NCI-H2196 treated with DMSO at 0.1 percent for 48 hours (cell line): ENCODE measurements around the gene CYP26A1.

Source experiments
- DNase-seq: peaks from one replicate; lab custom pipeline; 2025; ENCODE audit not compliant: unreplicated experiment; lab: John Stamatoyannopoulos, UW

The CYP26A1 gene, protein sequence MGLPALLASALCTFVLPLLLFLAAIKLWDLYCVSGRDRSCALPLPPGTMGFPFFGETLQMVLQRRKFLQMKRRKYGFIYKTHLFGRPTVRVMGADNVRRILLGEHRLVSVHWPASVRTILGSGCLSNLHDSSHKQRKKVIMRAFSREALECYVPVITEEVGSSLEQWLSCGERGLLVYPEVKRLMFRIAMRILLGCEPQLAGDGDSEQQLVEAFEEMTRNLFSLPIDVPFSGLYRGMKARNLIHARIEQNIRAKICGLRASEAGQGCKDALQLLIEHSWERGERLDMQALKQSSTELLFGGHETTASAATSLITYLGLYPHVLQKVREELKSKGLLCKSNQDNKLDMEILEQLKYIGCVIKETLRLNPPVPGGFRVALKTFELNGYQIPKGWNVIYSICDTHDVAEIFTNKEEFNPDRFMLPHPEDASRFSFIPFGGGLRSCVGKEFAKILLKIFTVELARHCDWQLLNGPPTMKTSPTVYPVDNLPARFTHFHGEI

GRCh38 chr10:93073539-93074146 is at the start of gene CYP26A1:
Gene CYP26A1 (plus strand): TSS chr10:93073893. CDS start chr10:93073935, 42 bp downstream.
- no peak for DNase-seq

DNA sequence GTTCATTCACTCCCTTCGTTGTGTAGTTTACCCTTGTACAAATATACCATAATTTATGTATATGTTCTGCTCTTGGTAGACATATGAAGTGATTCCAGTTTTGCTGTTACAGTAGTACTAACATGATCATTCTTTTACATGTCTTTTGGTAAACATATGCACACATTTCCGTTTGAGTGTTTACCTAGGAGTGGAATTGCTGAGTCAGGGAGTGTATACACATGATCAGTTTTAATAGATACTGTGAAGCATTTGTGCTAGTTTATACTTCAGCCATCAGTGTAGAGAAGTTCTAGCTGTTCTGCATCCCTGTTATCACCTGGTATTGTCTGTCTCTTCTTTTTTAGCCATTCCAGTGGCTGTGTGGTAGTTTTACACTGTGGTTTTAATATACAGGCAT is 47.6 kb upstream of the CYP26A1 start:
- no peak for DNase-seq

DNA sequence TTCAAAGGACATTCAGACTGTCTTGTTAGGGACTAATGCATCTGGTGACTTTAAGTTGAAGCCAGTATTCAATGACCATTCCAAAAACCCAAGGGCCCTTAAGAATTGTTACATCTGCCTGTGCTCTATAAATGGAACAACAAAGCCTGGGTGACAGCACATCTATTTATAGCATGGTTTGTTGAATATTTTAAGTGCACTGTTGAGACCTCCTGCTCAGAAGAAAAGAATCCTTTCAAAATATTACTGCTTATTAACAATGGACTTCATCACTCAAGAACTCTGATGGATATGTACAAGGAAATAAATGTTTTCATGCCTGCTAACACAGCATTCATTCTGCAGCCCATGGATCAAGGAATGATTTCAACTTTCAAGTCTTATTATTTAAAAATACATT is 46.2 kb upstream of the CYP26A1 start:
- DNase-seq, result no peak

GRCh38 chr10:93028883-93029282 is 44.8 kb upstream of the CYP26A1 start:
- DNase-seq, result no peak

DNA sequence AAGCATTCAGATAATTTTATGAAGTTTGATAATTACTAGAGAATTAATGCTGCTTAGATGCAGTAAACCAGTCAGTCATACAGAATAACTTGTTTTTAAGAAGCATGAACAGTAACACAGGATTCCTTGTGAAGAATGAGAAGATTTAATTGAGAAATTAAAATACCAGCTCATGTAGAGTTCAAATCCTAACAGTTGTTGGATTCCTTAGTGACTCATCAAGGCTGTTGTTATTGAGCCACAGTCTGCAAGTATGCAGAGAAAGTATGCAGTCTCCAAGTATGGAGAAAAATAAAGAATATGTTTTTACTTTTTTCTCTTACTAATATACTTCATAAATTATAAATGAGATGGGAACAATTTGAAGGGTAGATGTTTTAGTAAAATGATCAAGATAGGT is 43.3 kb upstream of the CYP26A1 start:
- DNase-seq, result no peak

DNA sequence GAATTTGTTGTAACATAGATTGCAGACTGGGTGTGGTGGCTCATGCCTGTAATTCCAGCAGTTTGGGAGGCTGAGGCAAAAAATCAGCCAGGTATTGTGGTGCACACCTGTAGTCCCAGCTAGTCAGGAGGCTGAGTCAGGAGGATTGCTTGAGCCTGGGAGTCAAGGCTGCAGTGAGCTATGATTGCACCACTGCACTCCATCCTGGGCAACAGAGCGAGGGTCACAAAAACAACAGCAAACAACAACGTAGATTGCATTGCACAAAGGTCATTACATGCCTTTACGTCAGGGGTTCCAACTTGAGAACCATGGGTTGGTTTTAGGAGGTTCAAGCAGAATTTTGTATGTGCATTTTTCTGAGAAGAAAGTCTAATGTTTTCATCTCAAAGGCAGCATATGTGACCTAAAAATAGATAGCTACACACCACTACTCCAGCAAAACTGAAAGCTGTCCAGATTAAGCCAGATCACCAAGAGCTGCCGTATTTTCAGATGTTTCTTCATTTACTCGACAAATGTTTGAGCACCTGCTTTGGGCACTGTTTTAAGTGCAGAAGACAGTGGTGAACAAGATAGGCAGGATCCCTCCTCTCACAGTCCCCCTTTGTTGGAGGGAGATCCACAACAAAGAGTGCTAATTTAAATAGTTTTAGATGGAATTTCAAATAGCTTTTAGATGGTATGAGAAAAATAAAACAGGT is 41.4 kb upstream of the CYP26A1 start:
- no peak for DNase-seq

DNA sequence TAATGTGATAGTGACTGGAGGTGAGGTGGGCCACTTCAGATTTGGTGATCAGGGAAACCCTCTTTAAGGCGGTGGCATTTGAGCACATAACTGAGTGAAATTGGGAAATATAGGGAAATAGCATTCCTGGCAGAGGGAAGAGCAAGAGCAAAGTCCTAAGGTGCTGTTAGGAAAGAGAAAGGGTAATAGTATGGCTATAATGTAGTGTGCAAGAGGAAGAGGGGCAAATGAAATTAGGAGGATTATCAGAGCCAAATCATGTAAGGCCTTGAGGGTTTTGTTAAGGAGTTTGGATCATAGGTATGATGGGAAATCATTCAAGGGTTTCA is 40.9 kb upstream of the CYP26A1 start:
- DNase-seq, result no peak

- DNase-seq, result no peak
Measured at GRCh38 chr10:93034426-93034825, 39.3 kb upstream of the CYP26A1 start.

DNA sequence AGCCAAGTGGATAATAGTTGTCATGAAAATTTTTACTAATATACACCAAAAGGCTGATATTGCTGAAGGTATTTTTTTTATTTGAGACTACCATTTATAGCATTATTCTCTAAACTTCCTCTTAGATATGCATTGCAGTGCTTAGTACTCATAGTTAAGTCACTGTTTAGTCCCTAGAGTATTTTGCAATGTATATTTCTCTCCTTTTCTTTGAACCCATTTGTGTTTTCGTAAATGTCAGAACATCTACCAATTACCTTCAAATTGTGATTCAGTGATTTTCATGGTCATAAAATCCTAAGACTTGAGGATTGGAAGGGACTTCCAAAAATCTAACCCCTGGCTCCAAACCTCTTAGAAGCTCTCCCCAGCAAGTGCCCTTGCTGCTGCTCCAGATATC is 34.6 kb upstream of the CYP26A1 start:
- no peak for DNase-seq

DNA sequence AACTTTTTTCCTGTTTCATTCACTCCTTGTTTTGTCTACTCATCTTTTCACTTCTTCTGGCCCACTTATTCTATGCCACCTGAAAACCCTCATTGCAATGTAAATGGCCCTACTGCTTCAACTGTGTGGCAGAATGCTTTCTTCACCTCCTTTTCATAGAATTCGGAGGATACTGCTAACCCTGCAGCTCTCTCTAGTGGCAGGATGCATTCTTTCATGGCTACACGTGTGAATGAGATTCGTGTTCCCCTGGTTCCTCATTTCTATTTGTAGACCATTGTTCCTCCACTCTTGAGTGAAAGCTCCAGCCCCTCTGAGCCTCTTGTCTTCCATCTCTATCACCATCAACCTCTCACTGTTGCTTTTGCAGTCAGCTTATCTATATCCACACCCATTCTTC is 34.0 kb upstream of the CYP26A1 start:
- no peak for DNase-seq

DNA sequence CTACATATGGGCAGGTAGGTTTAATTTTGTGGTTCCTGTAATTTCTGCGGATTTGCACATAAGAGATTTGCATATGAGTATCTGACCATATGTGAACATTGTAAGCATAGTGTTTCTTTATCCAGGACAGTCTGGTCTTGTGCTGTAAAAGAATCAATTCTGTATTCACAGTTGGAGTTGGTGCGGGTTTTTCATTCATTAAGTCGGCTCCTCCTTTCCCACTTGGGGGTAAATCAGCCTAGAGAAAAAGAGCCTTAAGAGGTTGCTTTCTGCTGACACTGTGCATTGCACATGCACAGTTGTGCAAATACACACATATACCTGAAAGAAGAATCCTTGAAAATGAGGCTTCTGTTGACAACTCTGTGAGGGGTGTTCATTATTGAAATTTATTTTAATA is 19.2 kb upstream of the CYP26A1 start:
- DNase-seq, result no peak

DNA sequence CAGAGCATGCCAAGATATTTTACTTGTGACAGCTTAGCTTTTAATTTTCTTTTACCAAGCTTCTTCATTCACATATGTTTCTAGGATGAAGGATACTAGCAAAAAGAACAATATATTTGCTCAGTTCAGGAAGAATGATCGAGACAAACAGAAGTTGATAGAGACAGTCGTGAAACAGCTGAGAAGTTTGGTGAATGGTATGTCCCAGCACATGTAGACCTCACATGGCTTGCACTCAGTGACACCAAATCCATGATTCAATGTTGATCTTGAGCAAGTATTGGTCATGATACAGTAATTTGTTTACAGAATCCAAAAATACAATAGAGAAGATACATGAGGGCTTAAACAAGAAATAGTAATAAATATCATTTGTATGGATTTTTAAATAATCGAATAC is 15.6 kb upstream of the CYP26A1 start:
- DNase-seq, result no peak

DNA sequence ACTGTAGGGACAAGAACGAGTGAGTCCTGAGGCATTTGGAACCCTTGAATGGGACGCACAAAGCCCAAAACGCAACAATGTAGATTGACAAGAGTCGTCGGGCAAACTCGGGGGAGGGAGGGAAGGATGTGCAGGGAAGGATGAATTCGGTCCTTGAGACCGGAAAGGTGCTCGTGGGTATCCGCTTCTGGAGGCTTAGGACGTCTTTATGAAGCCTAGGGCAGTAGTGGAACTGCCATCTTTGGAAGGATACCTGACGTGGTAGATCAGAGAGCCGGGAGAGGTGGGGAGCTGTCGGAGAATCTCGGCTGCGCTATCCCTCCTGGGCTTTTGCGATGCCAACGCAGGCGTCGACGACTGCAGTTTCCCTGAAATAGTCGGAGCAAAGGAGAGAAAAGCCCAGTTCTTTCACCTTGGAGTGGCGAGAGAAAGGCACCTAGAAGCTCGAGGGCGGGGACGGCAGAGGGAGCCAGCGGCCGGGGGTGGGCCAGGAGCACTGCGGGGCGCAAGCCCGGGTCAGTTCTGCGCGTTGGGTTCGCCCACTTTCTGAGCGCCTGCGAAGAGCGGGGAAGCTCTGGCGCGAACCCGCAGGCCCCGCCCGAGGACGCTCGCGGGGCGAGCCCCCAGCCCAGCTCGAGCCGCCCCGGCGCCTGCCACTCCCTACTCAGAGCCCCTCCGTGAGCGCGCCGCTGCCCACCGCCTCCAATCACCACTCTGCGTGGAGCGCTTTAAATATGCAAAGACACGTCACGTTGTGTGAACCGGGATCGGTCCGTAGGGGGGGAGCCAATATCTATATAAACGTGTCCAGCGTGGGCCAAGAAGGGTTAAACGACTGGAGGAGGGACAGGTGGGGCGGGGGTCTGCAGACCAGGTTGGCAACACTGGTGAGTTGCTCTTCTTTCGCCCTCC is 13.5 kb upstream of the CYP26A1 start, which contains the start of gene CYP26C1:
Gene CYP26C1, plus strand, starts transcription at position 824 of the 912 bp plus-strand sequence. CDS start 466 bp downstream, outside the sequence.
- DNase-seq, result no peak

DNA sequence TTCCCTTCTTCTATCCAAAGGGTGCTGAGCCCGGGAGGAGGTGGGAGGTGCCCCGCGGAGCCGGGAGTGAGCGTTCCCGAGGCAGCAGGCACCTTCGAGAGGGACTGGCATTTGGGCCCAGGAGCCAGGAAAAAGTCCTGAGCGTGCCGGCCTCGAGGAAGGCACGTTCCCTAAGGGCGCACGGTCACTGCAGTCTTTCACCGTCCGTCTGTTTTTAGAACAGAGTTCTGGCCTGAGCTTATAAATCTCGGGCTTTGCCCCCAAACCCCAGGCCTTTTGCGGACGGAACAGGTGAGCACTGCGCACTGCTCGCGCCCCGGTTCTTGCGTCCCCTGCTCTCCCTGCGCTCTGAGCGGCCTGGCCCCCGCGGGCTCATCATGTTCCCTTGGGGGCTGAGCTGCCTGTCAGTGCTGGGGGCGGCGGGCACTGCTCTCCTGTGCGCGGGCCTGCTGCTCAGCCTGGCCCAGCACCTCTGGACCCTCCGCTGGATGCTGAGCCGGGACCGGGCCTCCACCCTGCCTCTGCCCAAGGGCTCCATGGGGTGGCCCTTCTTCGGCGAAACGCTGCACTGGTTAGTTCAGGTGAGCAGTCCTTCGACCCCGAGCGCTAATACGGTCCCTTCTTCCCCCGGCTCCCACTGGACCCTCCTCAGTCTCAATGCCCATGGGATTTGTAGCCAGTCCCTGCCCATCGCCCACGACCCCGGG is 12.7 kb upstream of the CYP26A1 start:
- DNase-seq, result no peak

GRCh38 chr10:93061594-93062513 is 11.8 kb upstream of the CYP26A1 start:
- no peak for DNase-seq

- DNase-seq, result no peak
Measured at GRCh38 chr10:93062514-93063143, 11.1 kb upstream of the CYP26A1 start.

DNA sequence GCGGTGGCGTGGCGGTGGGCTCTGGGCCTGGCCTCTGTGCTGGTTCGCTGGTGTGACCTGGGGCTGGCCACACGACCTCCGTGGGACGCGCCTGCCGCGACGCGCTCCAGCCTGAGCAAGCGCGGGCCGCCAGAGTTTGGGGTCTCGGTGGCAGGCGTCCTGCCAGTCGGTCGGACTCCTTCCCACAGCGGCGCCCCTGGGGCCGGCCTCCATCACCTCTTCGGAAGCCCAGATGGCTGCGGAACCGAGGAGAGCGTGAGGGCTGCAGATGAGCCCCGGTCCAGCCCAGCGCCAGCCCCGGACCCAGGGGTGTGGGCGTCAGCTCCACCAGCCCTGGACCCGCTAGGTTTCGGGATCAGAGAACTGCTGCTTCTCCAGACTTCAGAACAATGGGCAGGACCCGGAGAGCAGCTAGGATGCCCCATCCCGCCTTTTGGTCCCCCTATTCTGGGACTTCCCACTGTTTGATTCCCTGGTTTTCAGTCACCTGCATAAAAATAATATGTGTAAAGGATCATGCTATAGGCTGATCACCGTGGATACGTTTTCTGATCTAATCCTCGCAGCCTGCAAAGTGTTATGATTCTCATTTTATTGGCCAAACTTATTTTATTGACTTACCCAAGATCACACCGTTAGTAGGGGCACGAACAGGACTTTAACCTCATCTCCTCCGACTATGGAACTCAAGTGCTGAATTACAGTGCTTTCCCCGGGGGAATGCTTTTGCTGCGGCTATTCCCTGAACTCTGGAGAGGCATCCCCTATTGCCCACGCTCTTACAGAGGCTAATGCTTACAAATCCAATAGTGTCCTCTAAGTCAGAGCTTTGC is 10.3 kb upstream of the CYP26A1 start:
- DNase-seq, result no peak
